Medulla oblongata (tissue), 1 donor: ENCODE data around the gene NR1H4.
"Not testable (repeated sequence)": the region's sequence is repeated elsewhere in the genome, so short reads cannot be mapped to it uniquely, and the experiment has no call there.

Experiments
- DNase-seq: peaks from one replicate; pipeline ENCODE4 v3.0.0-alpha.2; 2015; ENCODE audit errors: extremely low spot score

NR1H4 gene

GRCh38 chr12:100515968-100516367 lies 42.3 kb downstream of the NR1H4 start:
- DNase-seq: no peak

GRCh38 chr12:100518376-100518775 lies 44.7 kb downstream of the NR1H4 start:
- DNase-seq: no peak

- DNase-seq: no peak
Observed at GRCh38 chr12:100520048-100520769, 46.5 kb downstream of the NR1H4 start.

GRCh38 chr12:100521958-100522357 lies 48.3 kb downstream of the NR1H4 start:
- DNase-seq: no peak

- DNase-seq: no peak
Observed at GRCh38 chr12:100528034-100528433, 54.4 kb downstream of the NR1H4 start.

- no peak for DNase-seq
Observed at GRCh38 chr12:100528471-100529127, 54.9 kb downstream of the NR1H4 start.

GRCh38 chr12:100529756-100530350 lies 56.2 kb downstream of the NR1H4 start:
- DNase-seq: no peak

GRCh38 chr12:100533376-100533775 lies 59.7 kb downstream of the NR1H4 start:
- DNase-seq: no peak

- no peak for DNase-seq
Observed at GRCh38 chr12:100534625-100535227, 61.1 kb downstream of the NR1H4 start.

- DNase-seq: no peak
Observed at GRCh38 chr12:100539202-100539601, 65.5 kb downstream of the NR1H4 start.

- DNase-seq: no peak
Observed at GRCh38 chr12:100544165-100544564, 70.5 kb downstream of the NR1H4 start.

GRCh38 chr12:100545092-100545491 lies 71.4 kb downstream of the NR1H4 start:
- no peak for DNase-seq

GRCh38 chr12:100553936-100554335 lies 80.3 kb downstream of the NR1H4 start:
- no peak for DNase-seq

- peak; percentile 86 for DNase-seq
Observed at GRCh38 chr12:100554608-100555077, 81.0 kb downstream of the NR1H4 start.

GRCh38 chr12:100555722-100556121 lies 82.1 kb downstream of the NR1H4 start:
- no peak for DNase-seq

- DNase-seq: no peak
Observed at GRCh38 chr12:100557357-100557756, 83.7 kb downstream of the NR1H4 start.

- not testable (repeated sequence) for DNase-seq
Observed at GRCh38 chr12:100559261-100559660, 85.6 kb downstream of the NR1H4 start.

GRCh38 chr12:100564090-100564489 lies 90.4 kb downstream of the NR1H4 start:
- DNase-seq: no peak

- no peak for DNase-seq
Observed at GRCh38 chr12:100564905-100565467, 91.3 kb downstream of the NR1H4 start.

- DNase-seq: no peak
Observed at GRCh38 chr12:100565987-100566545, 92.4 kb downstream of the NR1H4 start.

- DNase-seq: peak; percentile 84
Observed at GRCh38 chr12:100566887-100567637, 93.4 kb downstream of the NR1H4 start.
